ENCODE measurements around the gene ACSL4. TPM values are rescaled to one million over a fixed set of nuclear protein-coding genes. Genes with fewer than 3 reads are reported as not detected.

Gene ACSL4
- total RNA-seq, 1 experiment from 2014 or later, result 55.2 TPM

DNA sequence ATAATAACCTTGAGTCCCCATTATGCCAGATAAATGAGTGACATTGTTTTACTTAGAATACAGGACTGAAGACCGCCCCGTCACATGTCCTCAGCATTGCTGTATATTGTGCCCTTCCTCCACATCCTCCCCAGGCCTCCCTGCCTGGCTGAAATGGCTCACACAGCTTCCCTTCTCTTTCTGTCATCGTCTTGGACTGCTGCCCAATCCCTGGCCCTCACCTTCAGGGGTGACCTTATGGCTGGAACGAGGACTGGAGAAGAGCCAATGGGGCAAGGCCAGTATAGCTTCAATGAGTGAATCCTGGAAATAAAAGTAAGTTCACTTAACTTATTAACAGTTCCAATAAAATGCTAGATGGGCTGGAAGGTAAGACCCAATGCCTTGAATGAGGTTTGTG, 110.8 kb downstream of the ACSL4 start:
- DNase-seq (ENCODE audit: low read depth, low spot score) (no peak), ATAC-seq (no peak)
- ChIA-PET CTCF (no interaction called here), POLR2A (no interaction called here)
- TF ChIP-seq, protein P1, sequence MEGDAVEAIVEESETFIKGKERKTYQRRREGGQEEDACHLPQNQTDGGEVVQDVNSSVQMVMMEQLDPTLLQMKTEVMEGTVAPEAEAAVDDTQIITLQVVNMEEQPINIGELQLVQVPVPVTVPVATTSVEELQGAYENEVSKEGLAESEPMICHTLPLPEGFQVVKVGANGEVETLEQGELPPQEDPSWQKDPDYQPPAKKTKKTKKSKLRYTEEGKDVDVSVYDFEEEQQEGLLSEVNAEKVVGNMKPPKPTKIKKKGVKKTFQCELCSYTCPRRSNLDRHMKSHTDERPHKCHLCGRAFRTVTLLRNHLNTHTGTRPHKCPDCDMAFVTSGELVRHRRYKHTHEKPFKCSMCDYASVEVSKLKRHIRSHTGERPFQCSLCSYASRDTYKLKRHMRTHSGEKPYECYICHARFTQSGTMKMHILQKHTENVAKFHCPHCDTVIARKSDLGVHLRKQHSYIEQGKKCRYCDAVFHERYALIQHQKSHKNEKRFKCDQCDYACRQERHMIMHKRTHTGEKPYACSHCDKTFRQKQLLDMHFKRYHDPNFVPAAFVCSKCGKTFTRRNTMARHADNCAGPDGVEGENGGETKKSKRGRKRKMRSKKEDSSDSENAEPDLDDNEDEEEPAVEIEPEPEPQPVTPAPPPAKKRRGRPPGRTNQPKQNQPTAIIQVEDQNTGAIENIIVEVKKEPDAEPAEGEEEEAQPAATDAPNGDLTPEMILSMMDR (IDR thresholded peaks at IDR 0.05), result no peak
- no TSS peak for BruUV-seq (replicated peaks)
- Histone ChIP-seq H3K27ac (ENCODE audit: low read length) (no peak overlapping the region), H3K4me3 (ENCODE audit: low read depth in 2 of 2, low read length in 2 of 2) (no peak overlapping the region), H3K9me3 (ENCODE audit: control insufficient read depth, insufficient read depth, low read depth, low read length) (no peaks in the 10 kb centered on the region), H3K36me3 (ENCODE audit: control insufficient read depth, insufficient read depth, low read length) (no peaks in the 10 kb centered on the region), H3K27me3 (ENCODE audit: control insufficient read depth, insufficient read depth, low read length) (no peaks in the 10 kb centered on the region), H3K4me1 (ENCODE audit: control insufficient read depth, insufficient read depth, low read length) (no peaks in the 10 kb centered on the region)
- intact Hi-C loops (cut with micrococcal nuclease; ENCODE audit: unreplicated experiment), result no loop called here
- in situ Hi-C loops (cut with HindIII; ENCODE audit: low pct_unique_long_range_greater_than_20kb, low sequenced_read_pairs), result no loop called here

DNA sequence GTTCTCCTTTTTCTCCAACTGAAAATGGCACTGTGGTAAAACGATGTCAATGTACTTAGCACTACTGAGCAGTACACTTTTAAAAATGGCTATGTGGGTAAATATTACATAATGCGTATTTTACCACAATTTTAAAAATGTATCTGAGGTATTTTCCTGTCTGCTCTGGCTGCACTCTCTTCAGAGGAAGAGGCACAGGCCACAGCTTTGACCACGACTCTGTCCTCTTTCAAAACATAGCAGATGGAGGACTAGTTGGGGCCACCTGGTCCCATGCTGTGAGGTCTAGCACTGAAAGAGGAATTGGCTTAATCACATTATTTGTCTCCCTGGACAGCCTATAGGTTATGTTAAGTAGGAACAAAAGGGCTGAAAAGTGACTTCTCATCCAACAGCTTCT, 113.3 kb downstream of the ACSL4 start:
- no peak overlapping the region for H3K27ac ChIP-seq (ENCODE audit: low read length)
- ATAC-seq (no peak), DNase-seq (ENCODE audit: low read depth, low spot score) (no peak)
- CTCF ChIA-PET, result no interaction called here
- H3K9me3 ChIP-seq (ENCODE audit: control insufficient read depth, insufficient read depth, low read depth, low read length), result no peaks in the 10 kb centered on the region
- no peaks in the 10 kb centered on the region for H3K27me3 ChIP-seq (ENCODE audit: control insufficient read depth, insufficient read depth, low read length)
- POLR2A ChIA-PET, result no interaction called here
- no peak overlapping the region for H3K4me3 ChIP-seq (ENCODE audit: low read depth in 2 of 2, low read length in 2 of 2)
- no TSS peak for BruUV-seq (replicated peaks)
- intact Hi-C loops (cut with micrococcal nuclease; ENCODE audit: unreplicated experiment) (no loop called here), in situ Hi-C loops (cut with HindIII; ENCODE audit: low pct_unique_long_range_greater_than_20kb, low sequenced_read_pairs) (no loop called here)
- H3K4me1 ChIP-seq (ENCODE audit: control insufficient read depth, insufficient read depth, low read length), result no peaks in the 10 kb centered on the region
- H3K36me3 ChIP-seq (ENCODE audit: control insufficient read depth, insufficient read depth, low read length), result no peaks in the 10 kb centered on the region
- TF ChIP-seq SIN3A (IDR thresholded peaks at IDR 0.05; ENCODE audit: borderline replicate concordance, insufficient read depth, low read depth, low read length) (no peak), POLR2AphosphoS5 (IDR thresholded peaks at IDR 0.05; ENCODE audit: low read depth, low read length) (no peak), TCF7L2 (IDR thresholded peaks at IDR 0.05; ENCODE audit: low read depth, low read length) (no peak)
- TF ChIP-seq, protein P2, sequence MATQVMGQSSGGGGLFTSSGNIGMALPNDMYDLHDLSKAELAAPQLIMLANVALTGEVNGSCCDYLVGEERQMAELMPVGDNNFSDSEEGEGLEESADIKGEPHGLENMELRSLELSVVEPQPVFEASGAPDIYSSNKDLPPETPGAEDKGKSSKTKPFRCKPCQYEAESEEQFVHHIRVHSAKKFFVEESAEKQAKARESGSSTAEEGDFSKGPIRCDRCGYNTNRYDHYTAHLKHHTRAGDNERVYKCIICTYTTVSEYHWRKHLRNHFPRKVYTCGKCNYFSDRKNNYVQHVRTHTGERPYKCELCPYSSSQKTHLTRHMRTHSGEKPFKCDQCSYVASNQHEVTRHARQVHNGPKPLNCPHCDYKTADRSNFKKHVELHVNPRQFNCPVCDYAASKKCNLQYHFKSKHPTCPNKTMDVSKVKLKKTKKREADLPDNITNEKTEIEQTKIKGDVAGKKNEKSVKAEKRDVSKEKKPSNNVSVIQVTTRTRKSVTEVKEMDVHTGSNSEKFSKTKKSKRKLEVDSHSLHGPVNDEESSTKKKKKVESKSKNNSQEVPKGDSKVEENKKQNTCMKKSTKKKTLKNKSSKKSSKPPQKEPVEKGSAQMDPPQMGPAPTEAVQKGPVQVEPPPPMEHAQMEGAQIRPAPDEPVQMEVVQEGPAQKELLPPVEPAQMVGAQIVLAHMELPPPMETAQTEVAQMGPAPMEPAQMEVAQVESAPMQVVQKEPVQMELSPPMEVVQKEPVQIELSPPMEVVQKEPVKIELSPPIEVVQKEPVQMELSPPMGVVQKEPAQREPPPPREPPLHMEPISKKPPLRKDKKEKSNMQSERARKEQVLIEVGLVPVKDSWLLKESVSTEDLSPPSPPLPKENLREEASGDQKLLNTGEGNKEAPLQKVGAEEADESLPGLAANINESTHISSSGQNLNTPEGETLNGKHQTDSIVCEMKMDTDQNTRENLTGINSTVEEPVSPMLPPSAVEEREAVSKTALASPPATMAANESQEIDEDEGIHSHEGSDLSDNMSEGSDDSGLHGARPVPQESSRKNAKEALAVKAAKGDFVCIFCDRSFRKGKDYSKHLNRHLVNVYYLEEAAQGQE (IDR thresholded peaks at IDR 0.05; ENCODE audit: insufficient read depth in 1 of 2, low read depth in 2 of 2, low read length in 1 of 2), result no peak
- TF ChIP-seq, protein P1 (IDR thresholded peaks at IDR 0.05), result no peak

DNA sequence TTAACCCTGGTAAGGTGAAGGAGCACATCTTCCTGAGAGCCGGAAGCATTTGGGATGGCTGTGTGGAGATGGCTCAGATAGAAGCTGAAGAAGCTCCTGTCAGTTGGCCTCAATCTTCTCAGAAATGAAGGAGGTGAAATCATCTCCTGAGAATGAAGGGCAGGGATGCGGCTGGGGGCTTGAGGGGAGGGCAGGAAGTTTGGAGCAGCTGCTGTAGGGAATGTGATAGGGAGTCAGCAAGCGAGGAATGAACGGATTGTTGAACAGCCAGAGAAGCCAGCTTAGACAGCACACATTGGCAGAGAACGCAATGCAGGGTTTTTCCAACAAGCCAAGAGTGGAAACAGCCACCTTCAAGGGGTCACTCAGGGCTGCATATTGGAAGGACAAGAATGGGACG, 118.1 kb downstream of the ACSL4 start:
- Histone ChIP-seq H3K27ac (ENCODE audit: low read length) (no peak overlapping the region), H3K4me1 (ENCODE audit: control insufficient read depth, insufficient read depth, low read length) (no peaks in the 10 kb centered on the region), H3K27me3 (ENCODE audit: control insufficient read depth, insufficient read depth, low read length) (no peaks in the 10 kb centered on the region), H3K9me3 (ENCODE audit: control insufficient read depth, insufficient read depth, low read depth, low read length) (no peaks in the 10 kb centered on the region), H3K36me3 (ENCODE audit: control insufficient read depth, insufficient read depth, low read length) (no peaks in the 10 kb centered on the region), H3K4me3 (ENCODE audit: low read depth in 2 of 2, low read length in 2 of 2) (no peak overlapping the region)
- BruUV-seq (replicated peaks), result no TSS peak
- DNase-seq (ENCODE audit: low read depth, low spot score) (no peak), ATAC-seq (no peak)
- in situ Hi-C loops (cut with HindIII; ENCODE audit: low pct_unique_long_range_greater_than_20kb, low sequenced_read_pairs) (no loop called here), intact Hi-C loops (cut with micrococcal nuclease; ENCODE audit: unreplicated experiment) (no loop called here)
- TF ChIP-seq, protein P2 (IDR thresholded peaks at IDR 0.05; ENCODE audit: insufficient read depth in 1 of 2, low read depth in 2 of 2, low read length in 1 of 2), result no peak
- TF ChIP-seq SIN3A (IDR thresholded peaks at IDR 0.05; ENCODE audit: borderline replicate concordance, insufficient read depth, low read depth, low read length) (no peak), POLR2AphosphoS5 (IDR thresholded peaks at IDR 0.05; ENCODE audit: low read depth, low read length) (no peak), TCF7L2 (IDR thresholded peaks at IDR 0.05; ENCODE audit: low read depth, low read length) (no peak)
- TF ChIP-seq, protein P1 (IDR thresholded peaks at IDR 0.05), result no peak
- ChIA-PET CTCF (no interaction called here), POLR2A (no interaction called here)

Data from Panc1 (cell line).